HepG2 (cell line): Measurements from ENCODE around the gene MYO18B. TPM values are rescaled to one million over a fixed set of nuclear protein-coding genes. Genes with fewer than 3 reads are reported as not detected.

Source experiments
- ATAC-seq: fragments of 200-7000 bp; cut with Tn5 transposase; 3 replicates; pipeline ENCODE4 v1.9.1; 2020; ENCODE audit warnings: mild to moderate bottlenecking, moderate library complexity
- BruUV-seq: library from RNA; stranded (reverse); fragments of 400-500 nt; replicated peaks from 2 replicates; lab custom pipeline; 2021; lab: Mats Ljungman, UMichigan
- CTCF ChIA-PET: fragments of 300-600 bp; formaldehyde crosslinking; extraction: SDS; loops from one replicate; lab custom pipeline; 2021; ENCODE audit warnings: low total read pairs, inconsistent platforms, low intra/inter-chr PET ratio; lab: Yijun Ruan, JAX
- POLR2A ChIA-PET: fragments of 350-600 bp; sonication (Branson Sonifier 250); formaldehyde crosslinking; loops from one replicate; lab custom pipeline; 2020; ENCODE audit warnings: antibody characterized with exemption, inconsistent platforms; lab: Yijun Ruan, JAX
- DNase-seq: peaks from one replicate; pipeline ENCODE4 v3.0.0-alpha.2; 2015; ENCODE audit warnings: low spot score
- FAIRE-seq: peaks from 3 replicates; lab custom pipeline; 2011; peaks lifted over from hg19 to GRCh38; lab: Jason Lieb, UNC
- H2AFZ ChIP-seq: one replicate; pipeline ENCODE4 v1.6.1; 2011; ENCODE audit warnings: low read length, inconsistent platforms
- H3K27ac ChIP-seq: fragments of 300-600 bp; 3 replicates; pipeline ENCODE4 v1.8.0; 2011; ENCODE audit warnings: mixed run types, mild to moderate bottlenecking, mixed read lengths, low read length, inconsistent platforms; ENCODE audit not compliant: insufficient read depth; ENCODE audit errors: extremely low read length
- H3K27me3 ChIP-seq, 2 experiments: fragments of 200-600 bp in 1 of 2; 2 replicates in 1 of 2; 3 replicates in 1 of 2; pipeline versions ENCODE4 v1.6.0 to v1.8.0; 2011; ENCODE audit warnings: low read length in 2 of 2, mild to moderate bottlenecking in 2 of 2, moderate library complexity in 2 of 2, inconsistent platforms in 1 of 2; ENCODE audit not compliant: insufficient read depth in 2 of 2, control insufficient read depth in 1 of 2
- H3K36me3 ChIP-seq, 2 experiments: fragments of 200-600 bp in 1 of 2; replicated peaks in 1 of 2; 2 replicates in 1 of 2; 3 replicates in 1 of 2; pipeline versions ENCODE4 v1.5.1 to v1.8.0; 2011; ENCODE audit warnings: low read length in 2 of 2, inconsistent platforms in 1 of 2; ENCODE audit not compliant: insufficient read depth in 2 of 2, control insufficient read depth in 1 of 2
- H3K4me1 ChIP-seq: 2 replicates; pipeline ENCODE4 v1.5.1; 2012; ENCODE audit warnings: low read length, inconsistent platforms; ENCODE audit not compliant: insufficient read depth
- H3K4me2 ChIP-seq: 2 replicates; pipeline ENCODE4 v1.6.0; 2011; ENCODE audit warnings: low read depth, low read length, inconsistent platforms
- H3K4me3 ChIP-seq, 3 experiments: fragments of 200-600 bp in 1 of 3; sonication (generic), shearing (Covaris generic) in 1 of 3; replicated peaks in 1 of 3; 2 replicates each; pipeline ENCODE4 v1.5.1; 2011 to 2016; ENCODE audit warnings: low read length in 3 of 3, inconsistent platforms in 2 of 3, low read depth in 2 of 3, mild to moderate bottlenecking in 2 of 3, control low read depth in 1 of 3, mixed read lengths in 1 of 3; ENCODE audit not compliant: insufficient read depth in 1 of 3
- H3K79me2 ChIP-seq: one replicate; pipeline ENCODE4 v1.6.1; 2011; ENCODE audit warnings: low read length, inconsistent platforms; ENCODE audit not compliant: insufficient read depth
- H3K9ac ChIP-seq: 2 replicates; pipeline ENCODE4 v1.6.0; 2011; ENCODE audit warnings: mild to moderate bottlenecking, low read depth, low read length, inconsistent platforms; ENCODE audit not compliant: insufficient read depth
- H3K9me3 ChIP-seq: 2 replicates; pipeline ENCODE4 v1.5.1; 2012; ENCODE audit warnings: mild to moderate bottlenecking, low read length
- H4K20me1 ChIP-seq: 2 replicates; pipeline ENCODE4 v1.6.0; 2011; ENCODE audit warnings: inconsistent platforms, mild to moderate bottlenecking, low read length, moderate library complexity; ENCODE audit not compliant: insufficient read depth
- CBX1 ChIP-seq: IDR thresholded peaks from one replicate; pipeline ENCODE4 v1.6.1; 2016; ENCODE audit warnings: antibody characterized with exemption, low read depth
- FIP1L1 ChIP-seq: fragments of 200-400 bp; formaldehyde crosslinking; IDR thresholded peaks from 2 replicates; pipeline ENCODE4 v1.6.1; 2018; ENCODE audit warnings: low read depth, mild to moderate bottlenecking, low read length, moderate library complexity, borderline replicate concordance; ENCODE audit not compliant: insufficient read depth
- JUND ChIP-seq: sonication (generic); formaldehyde crosslinking; IDR thresholded peaks from 2 replicates; pipeline ENCODE4 v1.8.0; 2022; ENCODE audit warnings: mild to moderate bottlenecking, missing genetic modification reagents
- MAF1 ChIP-seq: sonication (generic); formaldehyde crosslinking; IDR thresholded peaks from 2 replicates; pipeline ENCODE4 v1.5.0; 2020; ENCODE audit warnings: missing genetic modification reagents, borderline replicate concordance
- PAWR ChIP-seq: sonication (generic); formaldehyde crosslinking; IDR thresholded peaks from 2 replicates; pipeline ENCODE4 v1.4.0; 2020; ENCODE audit warnings: missing genetic modification reagents, mild to moderate bottlenecking, borderline replicate concordance
- STAG1 ChIP-seq: sonication (generic); formaldehyde crosslinking; IDR thresholded peaks from 2 replicates; pipeline ENCODE4 v1.4.0; 2020; ENCODE audit warnings: missing genetic modification reagents
- ZFP90 ChIP-seq: sonication (generic); formaldehyde crosslinking; IDR thresholded peaks from 2 replicates; pipeline ENCODE4 v1.8.0; 2022; ENCODE audit warnings: missing genetic modification reagents, mild to moderate bottlenecking, inconsistent platforms, borderline replicate concordance
- ZNF180 ChIP-seq: sonication (generic); formaldehyde crosslinking; IDR thresholded peaks from 2 replicates; pipeline ENCODE4 v1.4.0; 2020; ENCODE audit warnings: low read depth, missing genetic modification reagents, borderline replicate concordance
- ZNF232 ChIP-seq: sonication (generic); formaldehyde crosslinking; IDR thresholded peaks from 2 replicates; pipeline ENCODE4 v1.4.0; 2020; ENCODE audit warnings: missing genetic modification reagents, borderline replicate concordance
- ZNF235 ChIP-seq: sonication (generic); formaldehyde crosslinking; IDR thresholded peaks from 2 replicates; pipeline ENCODE4 v1.8.1; 2023; ENCODE audit warnings: mild to moderate bottlenecking, missing genetic modification reagents, borderline replicate concordance
- ZNF296 ChIP-seq: sonication (generic); formaldehyde crosslinking; conservative IDR thresholded peaks from 2 replicates; pipeline ENCODE4 v1.5.0; 2020; ENCODE audit warnings: mild to moderate bottlenecking, missing genetic modification reagents
- ZNF44 ChIP-seq: sonication (generic); formaldehyde crosslinking; IDR thresholded peaks from 2 replicates; pipeline ENCODE4 v1.5.1; 2020; ENCODE audit warnings: mild to moderate bottlenecking, missing genetic modification reagents
- ZNF441 ChIP-seq: sonication (generic); formaldehyde crosslinking; IDR thresholded peaks from 2 replicates; pipeline ENCODE4 v1.7.0; 2021; ENCODE audit warnings: missing genetic modification reagents, borderline replicate concordance
- ZNF557 ChIP-seq: sonication (generic); formaldehyde crosslinking; IDR thresholded peaks from 2 replicates; pipeline ENCODE4 v1.4.0; 2020; ENCODE audit warnings: missing genetic modification reagents
- ZNF605 ChIP-seq: sonication (generic); formaldehyde crosslinking; IDR thresholded peaks from 2 replicates; pipeline ENCODE4 v1.8.0; 2022; ENCODE audit warnings: mild to moderate bottlenecking, missing genetic modification reagents
- ZSCAN20 ChIP-seq: sonication (generic); formaldehyde crosslinking; IDR thresholded peaks from 2 replicates; pipeline ENCODE4 v1.4.0; 2020; ENCODE audit warnings: missing genetic modification reagents, mild to moderate bottlenecking, borderline replicate concordance
- WGBS: methylation state at CpG from one replicate; pipeline ENCODE4 v1.1.6; 2017; ENCODE audit warnings: low lambda C conversion rate; 5-methylcytosine and 5-hydroxymethylcytosine counted together
- in situ Hi-C: cut with HindIII; loops from 2 replicates; pipeline ENCODE4 v1.10.0; 2017; ENCODE audit warnings: low pct_unique_long_range_greater_than_20kb; ENCODE audit not compliant: extremely low pct_ligation_motif_present
- intact Hi-C: fragments of 100-400 bp; cut with micrococcal nuclease; formaldehyde crosslinking; loops from one replicate; pipeline ENCODE4 v1.10.0; 2022; ENCODE audit not compliant: unreplicated experiment
- polyA plus RNA-seq, 8 experiments: library from polyadenylated mRNA; depleted of rRNA in 3 of 8; stranded (reverse) in 7 of 8; unstranded in 1 of 8; fragments of >200 nt; fragmentation: Illumina TruSeq in 4 of 8; extraction: Trizol in 4 of 8; gene quantifications; 2 replicates each; pipeline versions ENCODE4 v1.2.1 to v1.2.3, GENCODE V29; 2011 to 2016; ENCODE audit warnings: low read depth in 4 of 8, missing spikeins in 1 of 8, mixed read lengths in 1 of 8; ENCODE audit not compliant: insufficient read depth in 1 of 8
- total RNA-seq, 5 experiments: library from RNA; depleted of rRNA; stranded (reverse); fragments of >200 nt; fragmentation: Illumina TruSeq; extraction: Trizol; gene quantifications; 2 replicates each; pipeline ENCODE4 v1.2.3, GENCODE V29; 2016; ENCODE audit warnings: low read depth in 1 of 5
- TF ChIP-seq, protein P1 (sequence below): IDR thresholded peaks from 2 replicates; pipeline ENCODE4 v1.6.1; 2012; ENCODE audit warnings: inconsistent platforms

The MYO18B gene
- total and polyA plus RNA-seq, 2 of the 13 experiments (the other 11 are each of a cell fraction or from before 2014, with no cell fraction given), result 0.01 TPM; not detected in 1

DNA sequence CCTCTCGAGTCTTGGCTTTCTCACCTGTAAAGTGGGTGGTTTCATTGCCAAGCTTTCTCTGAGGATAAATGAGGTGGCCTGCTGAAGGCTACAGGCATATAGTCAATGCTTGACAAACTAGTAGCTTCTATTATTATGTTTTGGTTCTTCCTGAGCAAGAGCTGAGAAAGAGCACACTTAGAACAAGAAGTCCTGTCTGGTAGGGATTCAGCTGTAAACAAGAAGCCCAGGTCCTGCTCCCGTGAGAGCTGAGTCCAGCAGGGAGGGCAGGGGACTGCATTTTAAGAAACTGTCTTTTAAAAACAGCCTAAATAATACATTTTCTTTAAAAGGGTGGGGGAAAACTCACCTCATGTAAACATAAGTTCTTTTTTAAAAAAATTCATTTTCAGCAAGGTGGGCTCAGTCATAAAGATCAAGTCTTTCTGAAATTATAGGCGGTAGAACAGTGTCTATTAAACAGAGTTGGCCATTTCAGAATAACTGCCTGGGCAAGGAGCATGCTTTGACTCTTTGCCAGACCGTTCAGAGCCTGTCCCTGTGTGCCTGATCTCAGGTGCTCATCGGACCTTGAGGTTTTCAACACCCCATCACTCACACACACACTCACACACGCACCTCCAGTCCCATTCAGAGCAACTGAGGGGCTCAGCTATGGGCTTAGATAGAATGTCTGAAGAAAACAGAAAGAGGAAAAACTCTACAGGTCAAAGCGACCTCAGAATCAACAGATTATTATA, 29.2 kb upstream of the MYO18B start:
- H3K27ac ChIP-seq, result no peak overlapping the region
- DNase-seq (no peak), FAIRE-seq (no peak), ATAC-seq (no peak)
- no peaks in the 10 kb centered on the region for H4K20me1 ChIP-seq
- H3K9ac ChIP-seq, result no peak overlapping the region
- no peaks in the 10 kb centered on the region for H3K9me3 ChIP-seq
- no TSS peak for BruUV-seq
- H3K4me3 ChIP-seq, result no peak overlapping the region
- no peak overlapping the region for H2AFZ ChIP-seq
- WGBS, result 97% methylated on average over 7 of the region's 7 CpGs
- no peaks in the 10 kb centered on the region for H3K27me3 ChIP-seq
- in situ Hi-C loops, result no loop called here
- H3K4me2 ChIP-seq, result no peak overlapping the region
- H3K79me2 ChIP-seq, result no peaks in the 10 kb centered on the region
- intact Hi-C loops, result no loop called here
- no peaks in the 10 kb centered on the region for H3K4me1 ChIP-seq
- H3K36me3 ChIP-seq, result peaks cover 3 to 13% of the 10 kb centered on the region in 2 experiments; a peak in 2 of 5 replicates
- CTCF ChIA-PET, result no interaction called here
- POLR2A ChIA-PET, result no interaction called here
- no peak for TF ChIP-seq ZNF557 (CRISPR knock-in tag)
- no peak for TF ChIP-seq ZSCAN20
- no peak for TF ChIP-seq PAWR (CRISPR knock-in tag)
- TF ChIP-seq STAG1 (CRISPR knock-in tag), result no peak
- TF ChIP-seq ZFP90 (CRISPR knock-in tag), result no peak
- no peak for TF ChIP-seq ZNF296 (CRISPR knock-in tag)
- TF ChIP-seq, protein P1, sequence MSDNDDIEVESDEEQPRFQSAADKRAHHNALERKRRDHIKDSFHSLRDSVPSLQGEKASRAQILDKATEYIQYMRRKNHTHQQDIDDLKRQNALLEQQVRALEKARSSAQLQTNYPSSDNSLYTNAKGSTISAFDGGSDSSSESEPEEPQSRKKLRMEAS, result no peak
- TF ChIP-seq ZNF232 (CRISPR knock-in tag), result no peak
- no peak for TF ChIP-seq ZNF605 (CRISPR knock-in tag)
- no peak for TF ChIP-seq ZNF180
- TF ChIP-seq CBX1, result no peak
- TF ChIP-seq ZNF441 (CRISPR knock-in tag), result no peak
- TF ChIP-seq FIP1L1, result no peak
- TF ChIP-seq ZNF44 (CRISPR knock-in tag), result no peak
- no peak for TF ChIP-seq MAF1 (CRISPR knock-in tag)
- TF ChIP-seq ZNF235, result no peak
- TF ChIP-seq JUND (CRISPR knock-in tag), result no peak
- TF ChIP-seq, all 625 proteins: peak for 0
